Measurements from ENCODE around the gene SEMA4B. TPM values are rescaled to one million over a fixed set of nuclear protein-coding genes. Genes with fewer than 3 reads are reported as not detected.

The SEMA4B gene
- total and polyA plus RNA-seq, 2 of the 8 experiments (the other 6 are each of a cell fraction or from before 2014, with no cell fraction given): 42.7 to 43.0 TPM

GRCh38 chr15:90187257-90187868 is 13.8 kb upstream of the SEMA4B start:
- H4K5ac ChIP-seq (ENCODE audit: insufficient read length, low read depth, low read length): no peak overlapping the region
- H3K79me2 ChIP-seq (ENCODE audit: control insufficient read depth in 1 of 2, insufficient read depth in 2 of 2, low read length in 2 of 2): no peaks in the 10 kb centered on the region
- H2BK120ac ChIP-seq (replicated peaks; ENCODE audit: low read depth, low read length): no peak overlapping the region
- no peak for TF ChIP-seq SAP30 (IDR thresholded peaks at IDR 0.05; ENCODE audit: insufficient read depth, insufficient replicate concordance, low read length)
- TF ChIP-seq POLR2AphosphoS5 (IDR thresholded peaks at IDR 0.05; ENCODE audit: low read depth, low read length): no peak
- no peak for TF ChIP-seq FOSL1 (IDR thresholded peaks at IDR 0.05; ENCODE audit: insufficient read depth, low read depth, low read length)
- no peak for TF ChIP-seq MAFK (IDR thresholded peaks at IDR 0.05; ENCODE audit: low read depth, low read length)
- no peak for TF ChIP-seq ATF2 (IDR thresholded peaks at IDR 0.05; ENCODE audit: low read length)
- TF ChIP-seq EP300 (IDR thresholded peaks at IDR 0.05; ENCODE audit: borderline replicate concordance in 1 of 2, low read depth in 2 of 2, low read length in 2 of 2): no peak
- no peak for TF ChIP-seq SIX5 (IDR thresholded peaks at IDR 0.05; ENCODE audit: low read depth, low read length)
- no peak for TF ChIP-seq KDM4A (IDR thresholded peaks at IDR 0.05; ENCODE audit: low read depth, low read length, severe bottlenecking)
- no peak overlapping the region for H3K14ac ChIP-seq (ENCODE audit: insufficient read length)
- H4K20me1 ChIP-seq (replicated peaks in 1 of 2; ENCODE audit: control insufficient read depth in 1 of 2, insufficient read depth in 2 of 2, low read length in 2 of 2): peaks cover 0 to 2% of the 10 kb centered on the region in 2 experiments
- ChIA-PET POLR2A (ENCODE audit: partially characterized antibody) (interaction anchor here (0.9 to 3.8 kb wide), 3 partner anchors 12 to 47 kb away, joined by 3 to 16 read pairs (median 4); partner anchors contain the start of genes CIB1, GDPGP1 and SEMA4B), CTCF (ENCODE audit: partially characterized antibody) (interaction anchor here (0.6 to 2.1 kb wide), 7 partner anchors 10 to 114 kb away, joined by 3 to 11 read pairs (median 3); partner anchors contain the start of gene SEMA4B)
- no peak for FAIRE-seq
- H3K4me2 ChIP-seq (ENCODE audit: insufficient read depth in 1 of 2, low read depth in 2 of 2, low read length in 2 of 2): no peak overlapping the region
- no peak overlapping the region for H2AFZ ChIP-seq (ENCODE audit: low read length)
- no peak overlapping the region for H3K4ac ChIP-seq (replicated peaks; ENCODE audit: insufficient read length, low read depth, low read length)
- no peak overlapping the region; a peak in 1 of 7 replicates for H3K9ac ChIP-seq (replicated peaks in 1 of 4; ENCODE audit: extremely low read depth in 1 of 4, low read depth in 3 of 4, low read length in 3 of 4)
- H2BK15ac ChIP-seq (ENCODE audit: low read length): no peak overlapping the region
- no peak overlapping the region for H2BK5ac ChIP-seq (ENCODE audit: low read depth, low read length)
- no peak overlapping the region for H3K23ac ChIP-seq (ENCODE audit: insufficient read length)
- H2BK12ac ChIP-seq (ENCODE audit: low read depth, low read length): no peak overlapping the region
- H3K4me1 ChIP-seq (replicated peaks in 1 of 4; ENCODE audit: control insufficient read depth in 3 of 4, insufficient read depth in 4 of 4, low read length in 3 of 4): peaks cover 0 to 15% (median 11%) of the 10 kb centered on the region in 4 experiments; a peak in 6 of 7 replicates
- no peaks in the 10 kb centered on the region for H3K36me3 ChIP-seq (ENCODE audit: control insufficient read depth in 2 of 4, insufficient read depth in 4 of 4, low read length in 3 of 4)
- no peak overlapping the region for H3K56ac ChIP-seq (replicated peaks; ENCODE audit: insufficient read length, low read depth, low read length)
- no peaks in the 10 kb centered on the region for H3K27me3 ChIP-seq (replicated peaks in 1 of 4; ENCODE audit: control insufficient read depth in 3 of 4, extremely low read depth in 1 of 4, insufficient read depth in 3 of 4, low read length in 3 of 4)
- DNase-seq (ENCODE audit: low read depth in 1 of 2, low spot score in 2 of 2): no peak
- H3K4me3 ChIP-seq (ENCODE audit: extremely low read depth in 1 of 4, insufficient read depth in 2 of 4, low read depth in 3 of 4, low read length in 4 of 4): no peak overlapping the region
- no peak overlapping the region for H4K8ac ChIP-seq (ENCODE audit: extremely low read depth, insufficient read depth, low read length)
- peaks cover 7% of the 10 kb centered on the region; the same call in 1 of the 2 replicates for H3K23me2 ChIP-seq (ENCODE audit: low read depth, low read length)
- no peak overlapping the region for H2BK20ac ChIP-seq (ENCODE audit: low read length)
- WGBS, 2 experiments (ENCODE audit: extremely low coverage in 1 of 2, insufficient coverage in 1 of 2, insufficient read length in 1 of 2, insufficient replicate concordance in 2 of 2, low coverage in 1 of 2, low lambda C conversion rate in 2 of 2, missing lambda C conversion rate in 1 of 2): 84% methylated on average over 8 of the region's 8 CpGs; no CpG with 5 or more reads in 1 of the 2 experiments
- H3K18ac ChIP-seq (ENCODE audit: extremely low read depth, low read length): no peak overlapping the region
- H2AK5ac ChIP-seq (ENCODE audit: low read depth, low read length): peak overlapping the region; percentile 53; the same call in 1 of the 2 replicates
- no peak overlapping the region for H4K91ac ChIP-seq (replicated peaks; ENCODE audit: insufficient read length, low read length)
- no peak overlapping the region for H3K27ac ChIP-seq (ENCODE audit: low read depth, low read length)
- peaks cover 3% of the 10 kb centered on the region; the same call in 1 of the 2 replicates for H3K79me1 ChIP-seq (ENCODE audit: low read depth, low read length)
- no peaks in the 10 kb centered on the region for H3K9me3 ChIP-seq (ENCODE audit: insufficient read depth in 2 of 2, low read depth in 1 of 2, low read length in 1 of 2)
